ENCODE data around the gene TNFRSF1A. TPM values are rescaled to one million over a fixed set of nuclear protein-coding genes. Genes with fewer than 3 reads are reported as not detected.

TNFRSF1A gene
- total and polyA plus RNA-seq, 4 donors, result 36.9 to 144 (median 88.4) TPM

DNA sequence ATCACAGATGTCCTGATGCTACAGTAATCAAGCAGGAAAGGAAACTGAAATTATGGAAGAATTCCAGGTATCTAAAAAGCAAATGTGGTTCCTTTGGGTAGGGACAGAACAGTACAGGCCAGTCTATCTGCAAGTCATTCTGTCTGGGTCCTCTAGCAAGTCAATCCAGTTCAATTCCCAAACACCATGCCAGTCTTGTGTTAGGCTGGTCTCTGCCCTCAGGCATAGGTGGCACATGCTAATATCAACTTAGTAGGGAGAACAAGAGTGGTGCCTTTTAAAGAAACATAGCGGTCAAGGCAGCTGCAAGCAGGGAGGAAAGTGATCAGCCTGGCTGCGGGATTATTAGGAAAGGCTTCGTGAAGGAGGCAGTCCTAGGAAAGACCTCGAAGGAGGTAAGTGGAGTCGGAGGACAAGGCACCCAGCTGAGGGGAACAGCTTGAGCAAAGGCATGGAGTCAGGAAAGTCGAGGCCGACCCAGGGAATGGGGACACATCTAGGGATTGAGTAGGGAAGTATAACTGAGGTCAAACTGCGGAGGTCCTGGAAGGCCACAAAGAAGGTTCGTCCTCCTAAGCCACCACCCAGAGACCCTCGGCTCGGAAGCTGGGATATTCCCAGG, 35.2 kb downstream of the TNFRSF1A start:
- Histone ChIP-seq H3K36me3 (ENCODE audit: control insufficient read depth in 4 of 4, insufficient read depth in 3 of 4, low read depth in 1 of 4, low read length in 3 of 4) (no peaks in the 10 kb centered on the region), H3K27ac (ENCODE audit: low read depth in 1 of 2, low read length in 2 of 2) (no peak overlapping the region), H3K27me3 (ENCODE audit: control insufficient read depth in 4 of 4, insufficient read depth in 4 of 4, low read length in 3 of 4) (no peaks in the 10 kb centered on the region), H3K9me3 (ENCODE audit: control insufficient read depth in 4 of 4, low read length in 3 of 4) (no peaks in the 10 kb centered on the region), H3K9ac (ENCODE audit: low read depth in 1 of 2, low read length in 2 of 2) (no peak overlapping the region), H3K4me1 (ENCODE audit: control insufficient read depth in 4 of 4, insufficient read depth in 4 of 4, low read length in 3 of 4) (peaks cover 3 to 21% (median 6%) of the 10 kb centered on the region in 4 donors), H3K4me3 (ENCODE audit: low read depth in 1 of 3, low read length in 3 of 3) (no peak overlapping the region)
- DNase-seq (ENCODE audit: low spot score), result no peak
- TF ChIP-seq RXRA (IDR thresholded peaks at IDR 0.05), result no peak
- TF ChIP-seq HNF4G (IDR thresholded peaks at IDR 0.05), result no peak
- TF ChIP-seq FOXA1 (IDR thresholded peaks at IDR 0.05), result no peak
- TF ChIP-seq, protein P1, sequence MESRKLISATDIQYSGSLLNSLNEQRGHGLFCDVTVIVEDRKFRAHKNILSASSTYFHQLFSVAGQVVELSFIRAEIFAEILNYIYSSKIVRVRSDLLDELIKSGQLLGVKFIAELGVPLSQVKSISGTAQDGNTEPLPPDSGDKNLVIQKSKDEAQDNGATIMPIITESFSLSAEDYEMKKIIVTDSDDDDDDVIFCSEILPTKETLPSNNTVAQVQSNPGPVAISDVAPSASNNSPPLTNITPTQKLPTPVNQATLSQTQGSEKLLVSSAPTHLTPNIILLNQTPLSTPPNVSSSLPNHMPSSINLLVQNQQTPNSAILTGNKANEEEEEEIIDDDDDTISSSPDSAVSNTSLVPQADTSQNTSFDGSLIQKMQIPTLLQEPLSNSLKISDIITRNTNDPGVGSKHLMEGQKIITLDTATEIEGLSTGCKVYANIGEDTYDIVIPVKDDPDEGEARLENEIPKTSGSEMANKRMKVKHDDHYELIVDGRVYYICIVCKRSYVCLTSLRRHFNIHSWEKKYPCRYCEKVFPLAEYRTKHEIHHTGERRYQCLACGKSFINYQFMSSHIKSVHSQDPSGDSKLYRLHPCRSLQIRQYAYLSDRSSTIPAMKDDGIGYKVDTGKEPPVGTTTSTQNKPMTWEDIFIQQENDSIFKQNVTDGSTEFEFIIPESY (IDR thresholded peaks at IDR 0.05), result no peak
- no peak for TF ChIP-seq HNF4A (conservative IDR thresholded peaks at IDR 0.05)
- TF ChIP-seq, protein P2, sequence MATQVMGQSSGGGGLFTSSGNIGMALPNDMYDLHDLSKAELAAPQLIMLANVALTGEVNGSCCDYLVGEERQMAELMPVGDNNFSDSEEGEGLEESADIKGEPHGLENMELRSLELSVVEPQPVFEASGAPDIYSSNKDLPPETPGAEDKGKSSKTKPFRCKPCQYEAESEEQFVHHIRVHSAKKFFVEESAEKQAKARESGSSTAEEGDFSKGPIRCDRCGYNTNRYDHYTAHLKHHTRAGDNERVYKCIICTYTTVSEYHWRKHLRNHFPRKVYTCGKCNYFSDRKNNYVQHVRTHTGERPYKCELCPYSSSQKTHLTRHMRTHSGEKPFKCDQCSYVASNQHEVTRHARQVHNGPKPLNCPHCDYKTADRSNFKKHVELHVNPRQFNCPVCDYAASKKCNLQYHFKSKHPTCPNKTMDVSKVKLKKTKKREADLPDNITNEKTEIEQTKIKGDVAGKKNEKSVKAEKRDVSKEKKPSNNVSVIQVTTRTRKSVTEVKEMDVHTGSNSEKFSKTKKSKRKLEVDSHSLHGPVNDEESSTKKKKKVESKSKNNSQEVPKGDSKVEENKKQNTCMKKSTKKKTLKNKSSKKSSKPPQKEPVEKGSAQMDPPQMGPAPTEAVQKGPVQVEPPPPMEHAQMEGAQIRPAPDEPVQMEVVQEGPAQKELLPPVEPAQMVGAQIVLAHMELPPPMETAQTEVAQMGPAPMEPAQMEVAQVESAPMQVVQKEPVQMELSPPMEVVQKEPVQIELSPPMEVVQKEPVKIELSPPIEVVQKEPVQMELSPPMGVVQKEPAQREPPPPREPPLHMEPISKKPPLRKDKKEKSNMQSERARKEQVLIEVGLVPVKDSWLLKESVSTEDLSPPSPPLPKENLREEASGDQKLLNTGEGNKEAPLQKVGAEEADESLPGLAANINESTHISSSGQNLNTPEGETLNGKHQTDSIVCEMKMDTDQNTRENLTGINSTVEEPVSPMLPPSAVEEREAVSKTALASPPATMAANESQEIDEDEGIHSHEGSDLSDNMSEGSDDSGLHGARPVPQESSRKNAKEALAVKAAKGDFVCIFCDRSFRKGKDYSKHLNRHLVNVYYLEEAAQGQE (IDR thresholded peaks at IDR 0.05), result no peak
- TF ChIP-seq NR2F2 (IDR thresholded peaks at IDR 0.05), result no peak
- TF ChIP-seq EGR1 (IDR thresholded peaks at IDR 0.05; ENCODE audit: low read depth in 2 of 2), result no peak
- TF ChIP-seq, protein P3, sequence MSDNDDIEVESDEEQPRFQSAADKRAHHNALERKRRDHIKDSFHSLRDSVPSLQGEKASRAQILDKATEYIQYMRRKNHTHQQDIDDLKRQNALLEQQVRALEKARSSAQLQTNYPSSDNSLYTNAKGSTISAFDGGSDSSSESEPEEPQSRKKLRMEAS (IDR thresholded peaks at IDR 0.05), result no peak
- TF ChIP-seq GABPA (IDR thresholded peaks at IDR 0.05 in 1 of 2, conservative IDR thresholded peaks at IDR 0.05 in 1 of 2), result no peak
- TF ChIP-seq, protein P4, sequence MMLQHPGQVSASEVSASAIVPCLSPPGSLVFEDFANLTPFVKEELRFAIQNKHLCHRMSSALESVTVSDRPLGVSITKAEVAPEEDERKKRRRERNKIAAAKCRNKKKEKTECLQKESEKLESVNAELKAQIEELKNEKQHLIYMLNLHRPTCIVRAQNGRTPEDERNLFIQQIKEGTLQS (IDR thresholded peaks at IDR 0.05), result no peak
- TF ChIP-seq YY1 (IDR thresholded peaks at IDR 0.05), result no peak
- TF ChIP-seq FOXA2 (IDR thresholded peaks at IDR 0.05), result no peak
- TF ChIP-seq JUND (IDR thresholded peaks at IDR 0.05), result no peak
- no peak for TF ChIP-seq RAD21 (IDR thresholded peaks at IDR 0.05)
- WGBS, result 94% methylated on average over 11 of the region's 11 CpGs

DNA sequence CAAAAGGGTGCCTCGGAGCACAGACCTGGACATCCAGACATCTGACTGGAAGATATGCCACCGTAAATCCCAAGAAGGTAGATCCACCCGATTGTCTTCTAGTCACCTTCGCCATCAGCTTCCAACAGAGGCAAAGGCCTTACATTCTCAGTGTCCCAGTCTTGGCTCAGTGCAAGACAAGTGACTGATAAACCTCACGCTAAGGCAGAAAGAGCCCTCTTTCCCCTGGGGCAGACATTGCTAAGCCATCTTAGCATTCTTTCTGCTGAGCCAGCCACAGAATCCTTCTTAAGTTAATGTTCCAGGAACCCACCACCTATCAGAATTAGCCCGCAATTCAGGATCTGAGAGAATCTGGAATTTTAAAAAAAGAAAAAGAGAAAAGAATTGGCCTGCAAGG, 35.7 kb downstream of the TNFRSF1A start:
- no peak overlapping the region for H3K9ac ChIP-seq (ENCODE audit: low read depth in 1 of 2, low read length in 2 of 2)
- WGBS, result 86% methylated on average over 6 of the region's 6 CpGs
- H3K27me3 ChIP-seq (ENCODE audit: control insufficient read depth in 4 of 4, insufficient read depth in 4 of 4, low read length in 3 of 4), result no peaks in the 10 kb centered on the region
- H3K27ac ChIP-seq (ENCODE audit: low read depth in 1 of 2, low read length in 2 of 2), result no peak overlapping the region
- DNase-seq (ENCODE audit: low spot score), result no peak
- no peaks in the 10 kb centered on the region for H3K36me3 ChIP-seq (ENCODE audit: control insufficient read depth in 4 of 4, insufficient read depth in 3 of 4, low read depth in 1 of 4, low read length in 3 of 4)
- TF ChIP-seq GABPA (IDR thresholded peaks at IDR 0.05 in 1 of 2, conservative IDR thresholded peaks at IDR 0.05 in 1 of 2), result no peak
- TF ChIP-seq, protein P3 (IDR thresholded peaks at IDR 0.05), result no peak
- TF ChIP-seq YY1 (IDR thresholded peaks at IDR 0.05), result no peak
- no peak for TF ChIP-seq RXRA (IDR thresholded peaks at IDR 0.05)
- TF ChIP-seq JUND (IDR thresholded peaks at IDR 0.05), result no peak
- TF ChIP-seq, protein P5, sequence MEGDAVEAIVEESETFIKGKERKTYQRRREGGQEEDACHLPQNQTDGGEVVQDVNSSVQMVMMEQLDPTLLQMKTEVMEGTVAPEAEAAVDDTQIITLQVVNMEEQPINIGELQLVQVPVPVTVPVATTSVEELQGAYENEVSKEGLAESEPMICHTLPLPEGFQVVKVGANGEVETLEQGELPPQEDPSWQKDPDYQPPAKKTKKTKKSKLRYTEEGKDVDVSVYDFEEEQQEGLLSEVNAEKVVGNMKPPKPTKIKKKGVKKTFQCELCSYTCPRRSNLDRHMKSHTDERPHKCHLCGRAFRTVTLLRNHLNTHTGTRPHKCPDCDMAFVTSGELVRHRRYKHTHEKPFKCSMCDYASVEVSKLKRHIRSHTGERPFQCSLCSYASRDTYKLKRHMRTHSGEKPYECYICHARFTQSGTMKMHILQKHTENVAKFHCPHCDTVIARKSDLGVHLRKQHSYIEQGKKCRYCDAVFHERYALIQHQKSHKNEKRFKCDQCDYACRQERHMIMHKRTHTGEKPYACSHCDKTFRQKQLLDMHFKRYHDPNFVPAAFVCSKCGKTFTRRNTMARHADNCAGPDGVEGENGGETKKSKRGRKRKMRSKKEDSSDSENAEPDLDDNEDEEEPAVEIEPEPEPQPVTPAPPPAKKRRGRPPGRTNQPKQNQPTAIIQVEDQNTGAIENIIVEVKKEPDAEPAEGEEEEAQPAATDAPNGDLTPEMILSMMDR (IDR thresholded peaks at IDR 0.05; ENCODE audit: low read depth, low read length, missing input control), result no peak
- TF ChIP-seq EGR1 (IDR thresholded peaks at IDR 0.05; ENCODE audit: low read depth in 2 of 2), result no peak
- TF ChIP-seq RAD21 (IDR thresholded peaks at IDR 0.05), result no peak
- TF ChIP-seq FOXA2 (IDR thresholded peaks at IDR 0.05), result no peak
- TF ChIP-seq, protein P1 (IDR thresholded peaks at IDR 0.05), result no peak
- no peak for TF ChIP-seq SP1 (IDR thresholded peaks at IDR 0.05)
- no peak for TF ChIP-seq HNF4G (IDR thresholded peaks at IDR 0.05)
- TF ChIP-seq HNF4A (conservative IDR thresholded peaks at IDR 0.05), result no peak
- TF ChIP-seq TAF1 (conservative IDR thresholded peaks at IDR 0.05), result no peak
- TF ChIP-seq, protein P4 (IDR thresholded peaks at IDR 0.05), result no peak
- no peak for TF ChIP-seq NR2F2 (IDR thresholded peaks at IDR 0.05)
- H3K4me1 ChIP-seq (ENCODE audit: control insufficient read depth in 4 of 4, insufficient read depth in 4 of 4, low read length in 3 of 4), result peaks cover 3 to 19% (median 6%) of the 10 kb centered on the region in 4 donors
- no peak overlapping the region for H3K4me3 ChIP-seq (ENCODE audit: low read depth in 1 of 3, low read length in 3 of 3)
- H3K9me3 ChIP-seq (ENCODE audit: control insufficient read depth in 4 of 4, low read length in 3 of 4), result no peaks in the 10 kb centered on the region

All from liver (tissue), 9 donors.